HG03025 (cell line): ENCODE results near the gene CLDN20.
"Not testable (repeated sequence)": the region's sequence is repeated elsewhere in the genome, so short reads cannot be mapped to it uniquely, and the experiment has no call there.

Experiments used
- ATAC-seq: cut with Tn5 transposase; IDR thresholded peaks from one replicate; pipeline ENCODE4 v1.9.1; 2021; ENCODE audit warnings: mild to moderate bottlenecking, moderate library complexity; ENCODE audit not compliant: unreplicated experiment, low FRiP score

Gene CLDN20

DNA sequence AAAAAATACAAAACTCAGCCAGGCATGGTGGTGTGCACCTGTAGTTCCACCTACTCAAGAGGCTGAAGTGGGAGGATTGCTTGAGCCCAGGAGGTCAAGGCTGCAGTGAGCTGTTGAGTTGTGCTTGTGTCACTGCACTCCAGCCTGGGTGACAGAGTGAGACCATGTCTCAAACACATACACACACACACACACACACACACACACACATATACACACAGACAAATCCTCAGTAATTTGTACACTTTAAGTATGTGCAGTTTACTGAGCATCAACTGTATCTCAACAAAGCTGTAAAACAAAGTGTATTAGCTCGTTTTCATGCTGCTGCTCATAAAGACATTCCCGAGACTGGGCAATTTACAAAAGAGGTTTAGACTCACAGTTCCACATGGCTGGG, 43.1 kb downstream of the CLDN20 start:
- no peak for ATAC-seq

GRCh38 chr6:155309150-155309549, 45.3 kb downstream of the CLDN20 start:
- ATAC-seq, result no peak

- no peak for ATAC-seq
Observed at GRCh38 chr6:155310596-155310995, 46.8 kb downstream of the CLDN20 start.

- ATAC-seq, result no peak
Observed at GRCh38 chr6:155311086-155311485, 47.3 kb downstream of the CLDN20 start.

DNA sequence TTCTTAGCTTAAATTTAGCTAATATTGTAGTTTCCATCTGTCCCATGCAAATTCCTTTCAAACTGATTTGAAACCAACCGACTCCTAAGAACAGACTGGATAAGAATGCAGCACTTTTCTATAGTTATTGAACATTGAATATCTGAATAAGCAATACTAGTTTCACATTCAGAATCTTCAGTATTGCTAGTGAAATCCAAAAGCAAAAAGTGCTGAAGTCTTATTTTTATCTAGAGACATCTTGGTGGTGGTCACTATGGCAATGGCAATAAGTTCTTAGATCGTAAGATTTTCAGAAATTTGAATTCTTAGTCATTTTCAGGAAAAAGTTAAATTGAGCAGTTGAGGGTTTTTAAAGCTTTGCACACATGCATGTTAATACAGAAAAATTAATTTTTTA, 47.8 kb downstream of the CLDN20 start:
- ATAC-seq, result no peak

GRCh38 chr6:155312950-155313349, 49.1 kb downstream of the CLDN20 start:
- ATAC-seq, result not testable (repeated sequence)

DNA sequence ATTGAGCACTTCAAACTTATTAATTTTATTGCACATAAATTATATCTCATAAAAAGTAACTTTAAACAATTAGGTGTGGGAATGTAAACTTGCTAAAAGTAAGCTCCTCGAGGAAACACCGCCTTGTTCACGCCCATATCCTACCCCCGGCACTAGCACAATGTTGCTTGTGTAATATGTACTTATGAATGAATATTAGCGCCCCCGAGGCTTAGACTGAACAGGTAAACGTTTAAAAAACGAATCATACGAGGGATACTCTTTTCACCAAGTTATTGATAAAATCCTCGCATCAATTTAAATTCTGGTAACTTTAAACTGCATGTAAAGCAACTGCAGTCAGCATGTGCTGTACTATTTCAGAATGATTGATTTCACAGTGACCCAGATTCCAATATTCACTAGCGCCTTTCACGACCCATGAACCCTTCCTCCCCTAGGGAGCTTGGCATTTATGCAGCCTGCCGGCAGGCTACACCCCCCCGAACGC, 49.8 kb downstream of the CLDN20 start:
- ATAC-seq, result peak; percentile 20

DNA sequence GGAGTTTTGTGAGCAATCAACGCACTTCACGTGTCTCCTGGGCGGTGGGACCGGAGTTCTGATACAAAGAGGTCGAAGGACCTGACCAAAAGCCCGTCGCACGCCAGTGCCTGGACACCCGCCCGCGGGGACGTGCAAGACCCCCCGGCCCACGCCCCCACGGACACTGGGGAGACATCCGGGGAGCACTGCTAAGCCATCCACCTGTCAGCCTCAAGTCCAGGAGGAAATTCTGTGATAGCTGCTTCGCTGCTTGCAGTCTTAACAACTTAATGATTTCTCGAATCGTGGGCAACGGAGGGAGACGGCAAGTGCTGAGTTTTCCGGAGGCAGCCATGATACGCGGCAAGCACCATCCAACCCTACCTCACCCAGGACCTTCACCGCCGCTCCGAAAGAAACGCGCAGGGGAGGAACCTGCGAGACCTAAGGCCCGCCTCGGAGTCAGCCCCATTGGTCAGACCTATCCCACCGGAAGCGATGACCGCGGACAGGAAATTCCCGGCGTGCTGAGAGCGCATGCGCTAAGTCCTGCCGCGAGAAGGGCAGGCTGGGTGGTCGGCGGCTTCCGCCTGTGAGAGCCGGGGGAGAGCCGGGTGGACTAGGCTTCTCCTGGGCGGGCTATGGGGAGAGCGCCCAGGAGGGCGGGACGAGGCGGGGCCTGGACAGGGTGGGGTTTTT, 50.4 kb downstream of the CLDN20 start, which contains the start of gene TFB1M:
TFB1M (minus strand) TSS at position 393 of the 681 bp plus-strand sequence; CDS start at position 337, 56 bp downstream.
- ATAC-seq, result peak; percentile 97

DNA sequence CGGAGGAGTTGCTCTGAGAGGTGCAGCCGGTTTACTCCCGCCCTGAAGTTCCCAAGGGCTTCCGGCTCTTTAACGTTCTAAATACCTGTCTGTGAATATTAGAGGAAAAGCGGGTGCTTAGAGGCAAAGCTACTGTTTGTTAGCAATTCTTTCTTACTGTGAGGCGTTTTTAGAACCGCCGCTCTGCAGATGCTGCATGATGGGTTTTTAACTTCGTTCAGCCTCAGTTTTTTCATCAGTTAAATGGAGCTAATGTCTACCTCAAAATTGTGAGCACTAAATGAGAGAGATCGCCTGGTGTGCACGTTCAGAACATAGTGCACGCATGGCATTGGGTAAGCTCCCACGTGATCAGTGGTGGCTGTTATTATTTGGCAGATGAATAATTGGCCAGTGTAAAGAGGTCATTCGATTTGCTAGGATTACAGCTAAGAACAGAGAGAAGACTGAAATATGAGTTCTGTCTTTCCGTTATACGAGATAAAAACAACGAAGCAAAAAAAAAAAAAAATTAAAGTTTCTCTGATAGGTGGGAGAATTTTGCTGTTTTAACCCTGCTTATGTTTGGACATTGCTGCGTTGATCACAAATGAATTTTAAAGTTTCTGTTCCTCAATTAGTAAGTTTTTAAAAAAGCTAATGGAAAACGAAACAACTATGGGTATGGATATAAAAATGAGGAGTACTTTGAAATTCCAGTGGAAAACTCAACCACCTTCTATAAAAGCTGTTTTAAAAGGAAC, 51.1 kb downstream of the CLDN20 start:
- ATAC-seq, result peak; percentile 53

GRCh38 chr6:155315516-155315871, 51.7 kb downstream of the CLDN20 start:
- no peak for ATAC-seq

DNA sequence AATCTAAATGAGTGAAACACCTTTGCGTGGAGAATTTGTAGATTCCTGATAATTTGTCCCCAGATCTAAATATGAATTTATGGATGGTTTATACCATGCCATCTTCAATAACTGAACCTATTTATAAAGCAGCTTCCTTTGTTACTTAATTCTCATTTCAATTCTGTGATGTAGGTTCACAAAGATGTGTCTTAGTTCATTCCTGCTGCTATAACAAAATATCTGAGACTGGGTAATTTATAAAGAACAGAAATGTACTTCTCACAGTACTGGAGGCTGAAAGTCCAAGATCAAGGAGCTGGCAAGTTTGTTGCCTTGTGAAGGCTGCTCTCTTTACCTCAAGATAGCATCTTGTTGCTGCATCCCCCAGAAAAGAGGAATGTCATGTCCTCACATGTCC, 52.6 kb downstream of the CLDN20 start:
- ATAC-seq, result no peak

GRCh38 chr6:155317186-155317585, 53.4 kb downstream of the CLDN20 start:
- ATAC-seq, result no peak

DNA sequence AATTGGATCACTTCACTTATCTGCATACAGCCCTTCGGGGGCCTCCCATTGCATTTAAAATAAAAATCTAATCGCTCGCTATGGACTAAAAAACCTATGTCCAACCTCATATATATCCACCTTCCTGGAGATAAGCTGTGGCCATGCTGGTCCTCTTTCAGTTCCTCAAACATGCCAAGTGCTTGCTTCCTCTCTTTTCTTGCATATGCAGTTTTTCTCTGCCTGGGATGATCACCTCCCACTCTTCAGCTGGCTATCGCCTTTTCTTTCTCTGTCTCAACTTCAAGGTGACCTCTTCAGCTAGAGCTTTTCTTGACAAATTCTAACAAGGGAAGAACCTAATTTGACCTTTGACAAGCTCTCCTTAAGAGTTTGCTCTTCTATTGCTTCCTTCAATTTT, 56.1 kb downstream of the CLDN20 start:
- ATAC-seq, result no peak

DNA sequence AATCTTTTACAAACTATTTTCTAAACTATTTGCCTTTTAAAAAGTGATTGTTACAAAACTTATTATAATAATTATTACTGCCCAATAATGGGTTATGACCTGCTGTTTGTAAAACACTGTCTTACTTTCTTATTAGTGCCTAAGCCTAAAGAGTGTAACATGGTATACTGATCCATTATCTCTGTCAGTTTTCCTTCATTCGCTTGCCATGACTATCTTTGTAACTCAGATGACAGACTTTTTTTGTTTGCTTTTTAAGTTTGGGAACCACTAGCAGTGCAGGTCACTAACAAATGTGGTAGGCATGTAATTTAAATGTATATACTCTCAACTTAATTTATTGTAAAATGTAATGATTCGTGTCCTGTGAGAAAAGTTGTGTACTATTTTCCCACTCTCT, 60.4 kb downstream of the CLDN20 start:
- no peak for ATAC-seq

- ATAC-seq, result no peak
Observed at GRCh38 chr6:155324993-155325392, 61.2 kb downstream of the CLDN20 start.

GRCh38 chr6:155325700-155326516, 62.1 kb downstream of the CLDN20 start:
- ATAC-seq, result no peak
